GM06990 (cell line): ENCODE measurements around the gene ABCB9.

ENCODE experiments used
- DNase-seq: peaks from one replicate; pipeline ENCODE4 v3.0.0-alpha.2; 2011; ENCODE audit not compliant: insufficient read length; ENCODE audit errors: extremely low read depth
- H3K27me3 ChIP-seq: replicated peaks from 2 replicates; pipeline ENCODE4 v1.6.0; 2011; ENCODE audit warnings: low read length; ENCODE audit not compliant: control insufficient read depth, insufficient read depth
- H3K36me3 ChIP-seq: 2 replicates; pipeline ENCODE4 v1.5.1; 2011; ENCODE audit warnings: low read length; ENCODE audit not compliant: control insufficient read depth, insufficient read depth
- H3K4me3 ChIP-seq: replicated peaks from 2 replicates; pipeline ENCODE4 v1.5.1; 2011; ENCODE audit warnings: low read depth, mild to moderate bottlenecking, control low read depth, low read length
- TF ChIP-seq, protein P1 (sequence below): IDR thresholded peaks from 2 replicates; pipeline ENCODE4 v1.5.1; 2011; ENCODE audit warnings: low read length, control low read depth, mild to moderate bottlenecking, inconsistent platforms; ENCODE audit not compliant: insufficient read depth, poor library complexity, severe bottlenecking

ABCB9 gene

DNA sequence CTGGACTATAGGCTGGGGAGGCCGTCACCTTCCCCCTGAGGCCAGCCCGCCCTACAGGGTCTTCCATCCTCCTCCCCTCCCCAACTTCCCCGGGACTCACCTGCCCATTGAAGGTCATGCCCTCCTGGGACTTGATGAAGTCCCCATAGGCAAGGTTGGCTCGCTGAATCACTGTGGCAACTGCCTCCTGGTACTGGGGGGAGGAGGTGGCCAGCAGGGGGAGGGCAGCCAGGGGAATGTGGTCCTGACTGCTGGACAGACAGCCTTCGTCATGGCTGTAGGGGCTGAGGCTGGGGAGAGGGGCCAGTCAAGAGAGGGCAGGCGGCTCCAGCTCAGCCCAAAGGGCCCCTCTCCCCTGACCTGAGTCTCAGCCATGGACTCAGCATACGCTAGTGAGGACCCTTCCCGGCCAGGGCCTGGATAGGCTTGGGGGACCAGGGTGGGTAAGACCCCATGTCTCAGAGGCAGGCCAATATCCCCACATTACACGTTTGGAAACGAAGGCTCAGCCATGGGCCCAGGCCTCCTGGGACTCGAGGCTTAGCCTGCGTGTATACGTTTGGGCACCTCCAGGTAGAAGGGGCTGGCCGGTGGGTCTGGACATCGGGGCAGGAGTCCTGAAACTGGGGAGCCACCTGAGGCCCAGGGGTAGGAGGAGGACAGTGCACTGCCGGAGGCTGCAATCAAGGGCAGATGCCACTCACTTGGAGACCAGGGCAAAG lies 30.5 kb upstream of the ABCB9 start:
- DNase-seq: no peak
- Histone ChIP-seq H3K27me3 (no peaks in the 10 kb centered on the region; the same call in 1 of the 2 replicates), H3K4me3 (no peak overlapping the region), H3K36me3 (no peaks in the 10 kb centered on the region)
- TF ChIP-seq, protein P1, sequence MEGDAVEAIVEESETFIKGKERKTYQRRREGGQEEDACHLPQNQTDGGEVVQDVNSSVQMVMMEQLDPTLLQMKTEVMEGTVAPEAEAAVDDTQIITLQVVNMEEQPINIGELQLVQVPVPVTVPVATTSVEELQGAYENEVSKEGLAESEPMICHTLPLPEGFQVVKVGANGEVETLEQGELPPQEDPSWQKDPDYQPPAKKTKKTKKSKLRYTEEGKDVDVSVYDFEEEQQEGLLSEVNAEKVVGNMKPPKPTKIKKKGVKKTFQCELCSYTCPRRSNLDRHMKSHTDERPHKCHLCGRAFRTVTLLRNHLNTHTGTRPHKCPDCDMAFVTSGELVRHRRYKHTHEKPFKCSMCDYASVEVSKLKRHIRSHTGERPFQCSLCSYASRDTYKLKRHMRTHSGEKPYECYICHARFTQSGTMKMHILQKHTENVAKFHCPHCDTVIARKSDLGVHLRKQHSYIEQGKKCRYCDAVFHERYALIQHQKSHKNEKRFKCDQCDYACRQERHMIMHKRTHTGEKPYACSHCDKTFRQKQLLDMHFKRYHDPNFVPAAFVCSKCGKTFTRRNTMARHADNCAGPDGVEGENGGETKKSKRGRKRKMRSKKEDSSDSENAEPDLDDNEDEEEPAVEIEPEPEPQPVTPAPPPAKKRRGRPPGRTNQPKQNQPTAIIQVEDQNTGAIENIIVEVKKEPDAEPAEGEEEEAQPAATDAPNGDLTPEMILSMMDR: no peak

DNA sequence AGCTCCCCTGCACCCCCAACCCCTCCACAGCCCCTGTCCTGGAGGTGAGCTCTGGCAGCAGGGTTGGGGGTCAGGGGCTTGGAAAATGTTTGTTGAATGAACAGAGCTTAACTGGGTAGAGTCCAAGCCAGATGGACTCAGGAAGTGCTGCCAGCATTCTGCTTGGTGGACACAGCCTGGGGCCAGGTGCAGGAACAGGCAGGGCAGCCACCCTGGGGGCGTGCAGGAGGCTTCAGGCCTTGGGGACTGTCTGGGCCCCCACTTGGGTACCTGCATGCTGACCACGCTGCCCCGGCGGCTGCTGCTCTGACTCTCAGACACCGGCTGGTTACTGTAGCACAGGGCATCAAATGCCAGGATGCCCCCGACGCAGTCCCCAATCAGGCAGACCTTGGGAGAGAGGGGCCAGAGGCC lies 29.9 kb upstream of the ABCB9 start:
- TF ChIP-seq, protein P1: no peak
- H3K4me3 ChIP-seq: no peak overlapping the region
- no peaks in the 10 kb centered on the region for H3K36me3 ChIP-seq
- DNase-seq: no peak
- no peaks in the 10 kb centered on the region; the same call in 1 of the 2 replicates for H3K27me3 ChIP-seq

DNA sequence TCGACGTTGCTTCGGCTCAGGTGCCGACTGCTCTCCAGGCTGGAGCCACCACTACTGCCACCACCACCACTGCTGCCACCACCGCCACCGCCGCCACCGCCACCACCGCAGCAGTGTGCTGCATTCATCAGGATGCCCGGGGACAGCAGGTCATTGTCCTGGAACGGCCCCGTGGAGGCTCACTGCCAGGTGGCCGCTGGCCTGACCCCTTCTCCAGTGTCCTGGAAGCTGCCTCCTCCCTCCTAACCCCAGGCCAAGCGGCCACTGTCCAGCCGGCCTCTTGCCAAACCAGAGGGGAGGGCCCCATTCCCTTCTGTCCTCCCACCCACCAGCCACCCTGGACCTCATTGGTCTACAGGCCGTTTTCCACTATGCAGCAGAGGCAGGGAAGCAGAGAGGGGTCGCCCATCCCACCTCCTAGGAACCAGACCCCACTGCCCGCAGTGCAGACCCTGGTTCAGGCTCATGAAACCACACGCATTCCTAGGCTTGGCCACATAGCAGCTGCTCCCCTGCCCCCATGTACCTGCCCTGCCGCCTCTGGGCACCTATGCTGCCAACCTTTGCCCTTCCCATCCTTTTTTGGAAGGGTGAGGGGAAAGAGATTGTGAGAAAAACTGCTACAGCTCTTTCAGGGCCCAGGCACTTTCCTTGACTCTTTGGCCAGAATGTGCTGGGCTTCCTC lies 29.4 kb upstream of the ABCB9 start:
- DNase-seq: no peak
- H3K27me3 ChIP-seq: no peaks in the 10 kb centered on the region; the same call in 1 of the 2 replicates
- TF ChIP-seq, protein P1: no peak
- H3K4me3 ChIP-seq: no peak overlapping the region
- H3K36me3 ChIP-seq: no peaks in the 10 kb centered on the region

- TF ChIP-seq, protein P1: no peak
- no peaks in the 10 kb centered on the region; the same call in 1 of the 2 replicates for H3K27me3 ChIP-seq
- H3K36me3 ChIP-seq: no peaks in the 10 kb centered on the region
- H3K4me3 ChIP-seq: no peak overlapping the region
- no peak for DNase-seq
Measured at GRCh38 chr12:122994781-122995502, 28.7 kb upstream of the ABCB9 start.

- TF ChIP-seq, protein P1: no peak
- Histone ChIP-seq H3K27me3 (no peaks in the 10 kb centered on the region; the same call in 1 of the 2 replicates), H3K4me3 (no peak overlapping the region), H3K36me3 (no peaks in the 10 kb centered on the region)
- no peak for DNase-seq
Measured at GRCh38 chr12:122994140-122994675, 27.9 kb upstream of the ABCB9 start.
